ENCODE measurements around the gene ABCD3.
"Not testable (repeated sequence)": the region's sequence is repeated elsewhere in the genome, so short reads cannot be mapped to it uniquely, and the experiment has no call there.

ABCD3 gene

DNA sequence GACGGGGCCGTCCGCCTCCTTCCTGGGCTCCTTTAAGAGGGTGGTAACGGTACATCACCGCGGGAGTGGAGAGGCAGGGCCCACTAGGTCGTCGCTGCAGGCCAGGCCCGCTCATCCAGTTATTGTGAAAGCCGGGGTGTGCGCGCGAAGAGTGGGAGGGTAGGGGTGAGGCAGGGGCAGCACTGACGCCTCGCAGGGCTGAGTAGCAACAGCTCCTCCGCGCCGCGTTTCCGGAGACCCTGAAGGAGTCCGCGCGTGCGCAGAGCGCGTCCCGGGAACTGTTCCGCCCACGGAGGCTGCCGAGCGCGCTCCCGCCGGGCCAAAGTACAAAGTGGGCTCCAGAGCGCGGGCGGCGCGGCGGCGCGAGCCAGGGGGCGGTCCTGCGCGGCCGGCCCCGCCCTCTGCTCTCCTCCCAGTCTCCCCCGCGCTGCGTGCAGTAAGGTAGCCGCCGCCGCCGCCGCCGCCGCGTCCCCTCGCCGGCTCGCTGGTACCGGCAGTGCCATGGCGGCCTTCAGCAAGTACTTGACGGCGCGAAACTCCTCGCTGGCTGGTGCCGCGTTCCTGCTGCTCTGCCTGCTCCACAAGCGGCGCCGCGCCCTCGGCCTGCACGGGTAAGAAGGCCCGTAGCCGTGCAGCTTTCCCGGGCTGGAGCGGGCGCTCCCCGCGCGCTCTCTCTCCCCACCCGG, at the start of gene ABCD3:
TSS of gene ABCD3 (plus strand) at position 412 of the 686 bp plus-strand sequence. CDS start at position 502, 90 bp downstream.
- DNase-seq (ENCODE audit: low read depth) = peak; percentile 95

DNA sequence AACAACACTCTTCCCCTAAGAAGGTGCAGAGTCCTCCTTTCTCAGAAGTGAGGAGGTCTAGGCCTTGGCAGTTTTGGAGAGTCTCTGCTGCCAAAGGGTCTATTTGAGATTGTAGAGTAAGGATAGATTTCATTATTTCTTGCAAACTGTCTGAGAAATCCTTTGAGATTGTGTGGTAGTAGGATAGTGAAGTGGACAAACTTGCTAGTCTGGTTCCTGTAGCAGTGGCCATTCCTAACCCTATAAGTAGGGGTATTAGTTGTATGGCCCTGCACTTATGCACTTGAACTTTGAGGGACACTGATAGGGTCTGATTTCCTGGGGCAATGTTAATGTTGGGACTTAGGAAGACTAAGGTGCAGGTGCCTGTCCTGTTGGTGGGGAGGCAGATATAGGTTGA, 45.4 kb upstream of the ABCD3 start:
- not testable (repeated sequence) for DNase-seq (ENCODE audit: low read depth)

DNA sequence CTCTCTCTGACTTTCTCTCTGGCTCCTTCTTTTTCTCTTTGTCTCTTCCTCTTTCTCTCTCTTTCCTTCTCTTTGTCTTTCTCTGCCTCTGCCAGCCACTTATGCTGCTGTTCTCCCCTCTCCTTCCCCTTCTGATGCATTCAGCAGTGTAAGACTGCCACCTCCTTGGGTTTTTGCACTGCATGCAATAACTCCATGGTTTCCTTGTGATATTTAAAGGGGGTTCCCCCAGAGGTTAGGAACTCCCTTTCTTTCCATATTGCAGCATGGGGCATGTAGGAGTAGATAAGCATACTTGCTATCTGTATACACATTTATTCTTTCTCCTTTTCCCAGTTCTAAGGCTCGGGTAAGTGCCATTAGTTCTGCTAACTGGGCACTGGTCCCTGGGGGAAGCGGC, 44.9 kb upstream of the ABCD3 start:
- DNase-seq (ENCODE audit: low read depth) = not testable (repeated sequence)

DNA sequence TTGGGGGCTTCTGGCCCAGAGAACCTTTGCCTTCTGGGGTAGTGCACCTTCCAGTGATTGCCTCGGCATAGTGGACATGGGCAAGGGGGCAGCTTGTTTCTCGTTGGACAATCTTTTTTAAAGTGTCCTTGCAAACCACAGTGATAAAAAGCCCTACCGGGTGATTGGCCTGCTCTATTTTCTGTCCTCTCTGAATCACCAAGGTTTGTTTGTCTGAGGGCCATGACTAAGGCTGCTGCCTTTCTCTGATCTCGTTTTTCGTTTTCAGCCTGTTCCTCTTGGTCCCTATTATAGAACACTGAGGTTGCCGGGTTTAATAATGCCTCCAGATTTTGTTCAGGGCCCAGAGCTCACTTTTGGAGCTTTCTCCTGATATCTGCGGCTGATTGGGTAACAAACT, 42.5 kb upstream of the ABCD3 start:
- not testable (repeated sequence) for DNase-seq (ENCODE audit: low read depth)

DNA sequence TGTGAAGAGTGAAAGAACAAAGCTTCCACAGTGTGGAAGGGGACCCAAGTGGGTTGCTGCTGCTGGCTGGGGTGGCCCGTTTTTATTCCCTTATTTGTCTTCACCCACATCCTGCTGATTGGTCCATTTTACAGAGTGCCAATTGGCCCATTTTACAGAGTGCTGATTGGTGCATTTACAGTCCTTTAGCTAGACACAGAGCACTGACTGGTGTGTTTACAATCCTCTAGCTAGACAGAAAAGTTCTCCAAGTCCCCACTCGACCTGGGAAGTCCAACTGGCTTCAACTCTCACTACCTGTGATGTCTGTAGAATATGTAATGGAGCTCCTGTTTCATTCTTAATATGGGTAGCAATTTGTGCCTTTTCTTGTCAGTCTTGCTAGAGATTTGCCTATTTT, 39.7 kb upstream of the ABCD3 start:
- DNase-seq (ENCODE audit: low read depth) = not testable (repeated sequence)

DNA sequence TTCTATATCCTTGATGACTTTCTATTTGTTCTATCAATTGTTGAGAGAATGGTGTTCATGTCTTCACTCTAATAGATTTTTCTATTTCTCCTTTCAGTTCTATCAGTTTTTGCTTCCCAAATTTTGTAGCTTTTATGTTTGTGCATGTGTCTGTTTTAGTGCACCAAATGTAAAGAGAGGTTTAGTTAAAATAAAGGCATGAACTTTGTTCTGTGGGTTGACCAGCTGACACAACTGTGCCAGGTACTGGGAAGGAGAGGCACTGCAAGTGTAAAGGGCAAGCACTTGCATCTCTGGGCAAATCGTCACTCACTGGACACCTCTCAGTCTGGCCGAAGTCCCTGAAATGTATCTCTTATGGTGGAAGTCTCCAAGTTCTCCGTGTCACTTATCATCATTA, 38.6 kb upstream of the ABCD3 start:
- no peak for DNase-seq (ENCODE audit: low read depth)

DNA sequence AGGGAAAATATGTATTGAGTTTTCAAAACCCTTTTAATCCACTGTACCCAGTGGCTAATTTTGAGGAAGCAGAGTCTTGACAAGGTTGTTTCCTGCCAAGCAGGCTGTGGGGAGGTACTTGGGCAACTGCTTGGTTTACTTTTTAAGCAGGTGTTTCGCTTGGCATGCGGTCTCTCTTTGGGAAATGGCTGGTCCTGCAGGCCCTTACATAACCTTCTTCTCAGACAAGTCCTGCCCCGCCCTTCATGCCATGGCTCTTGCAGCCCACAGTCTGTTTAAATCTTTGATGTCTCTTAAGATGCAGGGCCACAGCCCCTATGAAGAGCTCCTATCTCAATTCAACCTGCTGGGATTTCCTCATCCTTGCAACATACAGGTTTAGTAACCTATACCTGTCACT, 36.0 kb upstream of the ABCD3 start:
- DNase-seq (ENCODE audit: low read depth) = no peak

DNA sequence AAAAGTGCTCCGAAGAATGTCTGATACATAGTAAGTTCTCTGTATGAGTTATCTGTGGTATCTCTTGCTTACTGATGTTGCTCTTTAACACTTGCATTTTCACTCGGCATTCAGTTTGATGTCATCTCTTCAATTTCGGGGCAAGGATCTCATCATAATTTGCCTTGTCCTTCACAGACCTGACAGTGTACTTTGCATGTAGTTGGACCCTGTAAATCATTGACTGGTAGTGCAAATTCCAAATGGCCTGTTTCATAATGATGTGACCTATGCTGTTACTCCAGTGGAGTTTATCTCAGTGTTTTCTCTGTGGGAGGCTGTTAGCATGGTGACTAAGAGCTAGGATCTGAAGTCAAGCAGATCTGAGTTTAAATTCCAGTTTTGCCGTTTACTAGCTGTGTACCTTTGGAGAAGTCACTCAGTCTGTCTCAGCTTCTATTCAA, 34.2 kb upstream of the ABCD3 start:
- no peak for DNase-seq (ENCODE audit: low read depth)

DNA sequence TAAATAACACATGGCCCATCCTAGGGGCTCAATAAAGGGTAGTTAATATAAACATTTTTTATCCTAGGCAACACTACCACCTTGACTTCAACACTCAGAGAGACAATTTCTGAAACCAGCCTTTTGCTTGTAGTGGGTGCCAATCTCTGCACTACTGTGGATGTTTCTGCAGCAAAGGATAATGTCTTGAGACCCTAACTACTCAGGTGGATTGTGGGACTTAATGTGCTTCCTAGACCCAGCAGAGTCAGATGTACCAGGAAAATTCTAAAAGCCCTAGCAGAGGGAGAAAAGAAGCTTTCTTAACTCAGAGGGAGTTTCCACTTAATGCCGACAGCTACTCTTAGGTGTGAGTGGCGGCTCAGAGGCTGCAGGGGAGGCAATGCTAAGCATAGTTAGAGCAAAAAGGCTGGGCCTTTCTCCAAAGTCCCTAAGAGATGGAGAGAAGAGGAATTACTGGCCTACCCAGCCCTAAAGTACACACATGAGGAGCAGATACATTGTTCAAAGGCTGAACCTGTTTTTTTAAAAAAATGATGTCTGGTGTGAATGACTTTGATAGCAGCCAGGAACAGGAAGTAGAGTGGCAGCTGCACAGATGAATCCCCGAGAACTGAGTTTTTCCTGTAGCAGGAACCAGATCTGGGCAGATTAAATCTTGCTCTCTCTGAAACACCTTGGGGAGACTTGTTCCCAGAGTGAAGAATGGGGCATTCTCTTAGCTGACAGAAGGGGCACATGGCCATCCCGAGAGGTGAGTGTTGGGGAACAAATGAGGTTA, 33.5 kb upstream of the ABCD3 start:
- no peak for DNase-seq (ENCODE audit: low read depth)

DNA sequence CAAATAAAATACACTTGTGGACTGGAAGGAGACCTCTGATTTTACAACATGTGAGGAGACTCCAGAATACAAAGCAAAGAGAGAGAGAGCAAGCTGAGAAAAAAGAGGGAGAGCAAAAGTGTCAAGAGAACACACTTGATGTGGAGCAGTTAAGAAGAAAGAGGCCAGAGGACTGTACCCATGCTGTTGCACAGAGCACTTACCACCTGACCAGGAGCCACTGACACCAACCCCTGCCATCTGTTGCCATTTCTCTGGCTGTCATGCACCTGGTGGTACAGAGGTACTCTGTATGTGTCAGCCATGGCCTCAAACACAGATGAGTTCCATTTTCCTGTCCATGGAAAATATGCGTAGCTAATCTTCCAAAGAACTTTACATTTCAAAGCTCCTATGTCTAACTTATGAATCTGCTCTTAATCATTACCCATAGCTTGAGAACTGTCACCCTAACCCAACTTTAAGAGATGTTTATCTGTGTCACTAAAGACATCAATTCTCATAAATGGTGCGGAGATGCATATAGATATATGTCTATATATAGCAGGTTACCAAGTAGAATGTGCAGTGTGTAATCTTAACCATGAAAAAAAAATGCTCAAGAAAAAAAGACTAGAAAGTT, 32.8 kb upstream of the ABCD3 start:
- DNase-seq (ENCODE audit: low read depth) = no peak

DNA sequence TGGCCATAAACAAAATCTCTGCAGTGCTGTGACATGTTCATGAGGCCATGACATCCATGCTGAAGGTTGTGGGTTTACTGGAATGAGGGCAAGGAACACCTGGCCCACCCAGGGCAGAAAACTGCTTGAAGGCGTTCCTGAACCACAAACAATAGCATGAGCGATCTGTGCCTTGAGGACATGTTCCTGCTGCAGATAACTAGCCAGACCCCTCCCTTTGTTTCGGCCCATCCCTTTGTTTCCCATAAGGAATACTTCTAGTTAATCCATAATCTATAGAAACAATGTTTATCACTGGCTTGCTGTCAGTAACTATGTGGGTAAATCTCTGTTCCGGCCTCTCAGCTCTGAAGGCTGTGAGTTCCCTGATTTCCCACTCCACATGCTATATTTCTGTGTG, 28.9 kb upstream of the ABCD3 start:
- no peak for DNase-seq (ENCODE audit: low read depth)

DNA sequence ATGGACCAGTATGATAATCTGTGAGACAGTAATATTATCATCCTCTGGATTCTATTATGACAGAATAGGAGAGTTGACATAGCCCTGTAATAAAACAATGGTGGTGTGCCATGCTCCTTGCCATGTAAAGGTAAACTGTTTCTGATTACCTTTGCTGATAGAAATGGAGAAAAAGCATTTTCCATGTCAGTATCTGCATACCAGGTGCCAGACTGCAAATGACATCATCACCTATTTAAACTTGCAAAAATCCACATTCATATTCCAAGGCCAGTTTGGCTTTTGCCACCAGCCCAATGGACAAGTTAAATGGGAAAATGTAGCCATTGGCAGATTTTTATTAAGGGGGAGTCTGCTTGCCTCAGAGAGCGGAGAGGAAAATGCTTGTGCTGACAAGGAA, 23.9 kb upstream of the ABCD3 start:
- no peak for DNase-seq (ENCODE audit: low read depth)

DNA sequence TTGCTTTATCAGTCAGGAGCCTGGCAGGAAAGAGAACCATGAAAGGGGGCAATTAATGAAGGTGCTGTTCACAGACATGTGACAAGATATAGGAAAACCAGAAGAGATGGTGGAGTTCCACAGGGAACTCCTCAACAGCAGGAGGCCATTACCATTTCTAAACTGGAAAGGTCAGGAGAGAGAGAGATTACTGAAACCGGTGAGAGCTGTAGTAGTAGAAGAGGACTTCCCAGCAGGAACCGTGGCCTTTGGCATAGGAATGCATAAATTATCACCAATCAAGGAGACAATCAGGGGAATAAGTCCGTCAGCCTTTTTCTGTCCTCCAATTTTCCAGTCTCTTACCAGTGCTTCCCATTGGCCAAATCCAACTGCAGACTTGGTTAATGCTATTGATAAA, 23.0 kb upstream of the ABCD3 start:
- no peak for DNase-seq (ENCODE audit: low read depth)

DNA sequence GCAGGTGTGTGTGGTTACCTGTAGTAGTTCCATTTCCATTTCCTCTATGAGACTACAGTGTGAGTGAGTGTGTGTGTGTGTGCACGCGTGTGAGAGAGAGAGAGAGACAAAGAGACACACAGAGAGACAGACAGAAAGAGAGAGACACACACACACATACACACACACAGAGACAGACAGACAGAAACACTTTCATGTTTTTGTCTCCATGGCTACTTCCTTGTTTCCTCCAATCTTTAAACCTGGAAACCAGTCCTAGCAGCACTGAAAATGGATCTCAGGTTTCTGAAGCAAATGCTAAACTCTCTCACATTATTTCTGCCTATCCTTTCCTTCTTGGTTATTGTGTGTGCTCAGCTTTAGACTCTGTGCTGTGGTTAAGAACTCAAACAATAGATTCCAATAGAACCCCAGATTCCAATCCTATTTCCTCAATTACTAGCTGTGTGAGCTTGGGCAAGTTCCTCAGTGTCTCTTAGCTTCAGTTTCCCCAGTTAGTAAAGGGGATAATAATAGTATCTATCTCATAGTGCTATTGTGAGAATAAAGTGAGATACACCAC, 22.4 kb upstream of the ABCD3 start:
- no peak for DNase-seq (ENCODE audit: low read depth)

DNA sequence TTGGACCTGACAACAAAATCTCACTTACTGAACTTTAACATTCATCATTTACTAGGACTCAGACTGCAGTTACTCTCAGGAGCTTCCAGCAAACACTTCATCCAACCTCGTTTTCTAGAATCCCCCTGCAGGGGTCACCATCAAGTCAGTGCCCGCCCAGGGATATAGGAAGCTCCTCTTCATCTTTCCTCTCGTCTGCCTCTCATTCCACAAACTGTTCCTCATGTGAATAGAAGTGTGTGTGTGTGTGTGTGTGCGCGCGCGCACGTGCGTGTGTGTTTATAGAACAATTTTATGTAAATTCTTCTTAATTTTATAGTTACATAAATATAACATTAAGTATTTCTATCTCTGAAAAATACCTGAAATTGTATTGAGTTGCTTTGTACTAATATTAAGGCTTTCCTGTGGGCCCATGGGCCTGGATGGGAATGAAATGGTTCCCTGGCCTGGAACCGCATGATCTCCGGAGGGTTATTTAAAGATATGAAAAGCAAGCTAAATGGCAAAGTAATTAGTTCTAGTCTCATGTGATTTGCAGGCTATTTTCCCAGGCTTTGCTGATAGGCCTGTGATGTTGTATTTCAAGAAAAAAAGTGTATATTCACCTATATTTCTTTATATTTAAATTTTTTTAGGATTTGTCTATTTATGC, 21.7 kb upstream of the ABCD3 start:
- no peak for DNase-seq (ENCODE audit: low read depth)

DNA sequence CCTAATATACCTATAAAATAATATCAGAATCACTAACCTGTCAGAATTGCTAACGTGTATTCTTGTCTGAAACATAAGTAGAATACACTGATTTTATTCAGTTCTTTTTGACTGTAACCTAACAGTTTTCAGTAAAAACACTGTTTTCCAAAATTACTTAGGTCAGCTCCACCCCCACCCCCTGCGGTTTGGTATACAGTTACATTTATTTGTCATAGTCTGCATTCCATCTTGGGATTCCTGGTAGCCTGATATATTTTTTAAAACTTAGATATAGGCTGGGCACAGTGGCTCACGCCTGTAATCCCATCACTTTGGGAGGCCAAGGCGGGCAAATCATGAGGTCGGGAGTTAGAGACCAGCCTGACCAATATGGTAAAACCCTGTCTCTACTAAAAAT, 19.8 kb upstream of the ABCD3 start:
- no peak for DNase-seq (ENCODE audit: low read depth)

DNA sequence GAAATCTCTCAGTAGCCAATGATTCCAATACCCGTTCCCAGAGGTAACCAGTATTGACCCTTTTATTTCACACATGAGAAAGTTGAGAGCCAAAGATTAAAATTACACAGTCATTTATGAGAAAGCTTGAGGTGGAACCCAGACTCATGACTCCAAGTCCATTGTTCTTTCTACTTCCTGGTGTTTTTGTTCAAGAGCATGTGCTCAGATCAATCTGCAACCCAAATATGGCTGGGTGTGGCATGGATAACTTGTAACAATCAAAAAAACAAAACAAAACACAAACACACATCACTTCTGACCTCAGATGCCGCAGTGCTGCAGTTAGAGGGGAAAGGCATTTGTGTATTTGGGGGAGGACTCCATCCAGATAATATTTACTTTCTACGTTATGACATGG, 18.7 kb upstream of the ABCD3 start:
- DNase-seq (ENCODE audit: low read depth) = no peak

DNA sequence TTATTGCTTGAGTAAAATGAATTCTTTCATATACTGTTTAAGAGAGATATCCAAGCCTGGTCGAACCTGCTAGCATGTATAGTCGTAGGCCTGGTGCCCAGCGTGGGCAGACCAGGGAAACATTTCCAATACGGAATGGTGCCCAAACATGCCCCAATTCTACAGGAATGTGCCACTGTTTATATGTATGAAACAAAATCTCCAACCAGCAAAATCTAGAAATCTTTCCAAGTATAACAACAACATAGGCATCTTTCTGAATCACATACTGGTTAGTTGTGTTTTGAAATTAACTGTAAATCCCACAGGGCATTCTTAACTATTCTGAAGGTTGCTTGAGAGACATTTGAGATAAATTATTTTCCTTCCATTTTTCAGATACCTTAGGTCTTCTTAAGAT, 17.0 kb upstream of the ABCD3 start:
- DNase-seq (ENCODE audit: low read depth) = no peak

DNA sequence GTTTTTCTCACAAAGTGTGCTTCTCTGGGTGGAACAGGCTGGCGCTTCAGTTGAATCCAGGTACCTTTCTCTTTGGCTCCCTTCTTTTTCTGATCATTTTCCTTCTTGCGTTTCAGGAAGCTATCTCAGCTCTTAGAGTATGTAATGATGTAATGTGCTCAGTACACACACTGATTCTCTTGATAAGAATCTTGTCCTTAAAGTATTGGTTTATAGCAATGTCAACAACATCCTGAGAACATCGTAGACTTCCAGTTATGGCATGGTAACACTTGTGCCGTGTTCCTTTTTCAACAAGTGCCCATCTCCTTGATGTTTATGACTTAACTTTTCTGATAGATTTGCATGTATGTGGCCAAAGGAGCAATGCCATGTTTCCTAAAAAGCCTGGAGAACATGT, 11.7 kb upstream of the ABCD3 start:
- DNase-seq (ENCODE audit: low read depth) = no peak

DNA sequence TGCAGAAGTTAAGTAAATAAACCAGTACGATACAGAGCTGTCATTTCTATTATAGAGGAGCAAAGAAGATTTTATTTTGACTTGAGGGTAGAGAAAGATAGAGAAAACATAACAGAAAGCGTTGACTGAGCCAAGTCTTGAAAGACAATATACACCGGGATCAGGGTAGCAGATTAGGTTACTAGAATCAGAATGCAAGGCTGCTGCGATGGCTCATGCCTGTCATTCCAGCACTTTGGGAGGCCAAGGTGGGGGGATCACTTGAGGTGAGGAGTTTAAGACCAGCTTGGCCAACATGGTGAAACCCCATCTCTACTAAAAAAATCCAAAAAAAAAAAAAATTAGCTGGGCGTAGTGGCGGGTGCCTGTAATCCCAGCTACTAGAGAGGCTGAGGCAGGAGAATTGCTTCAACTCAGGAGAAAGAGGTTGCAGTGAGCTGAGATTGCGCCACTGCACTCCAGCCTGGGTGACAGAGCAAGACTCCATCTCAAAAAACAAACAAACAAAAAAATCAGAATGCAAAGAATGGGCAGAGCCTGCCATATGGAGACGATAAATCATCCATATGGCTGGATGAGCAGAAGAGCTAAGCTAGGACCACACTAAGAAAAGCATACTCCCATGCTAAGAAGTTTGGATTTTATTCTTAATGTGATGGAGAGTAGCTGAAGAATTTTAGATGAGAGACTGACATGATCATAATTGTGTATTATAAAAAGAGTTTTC, 9.9 kb upstream of the ABCD3 start:
- no peak for DNase-seq (ENCODE audit: low read depth)

DNA sequence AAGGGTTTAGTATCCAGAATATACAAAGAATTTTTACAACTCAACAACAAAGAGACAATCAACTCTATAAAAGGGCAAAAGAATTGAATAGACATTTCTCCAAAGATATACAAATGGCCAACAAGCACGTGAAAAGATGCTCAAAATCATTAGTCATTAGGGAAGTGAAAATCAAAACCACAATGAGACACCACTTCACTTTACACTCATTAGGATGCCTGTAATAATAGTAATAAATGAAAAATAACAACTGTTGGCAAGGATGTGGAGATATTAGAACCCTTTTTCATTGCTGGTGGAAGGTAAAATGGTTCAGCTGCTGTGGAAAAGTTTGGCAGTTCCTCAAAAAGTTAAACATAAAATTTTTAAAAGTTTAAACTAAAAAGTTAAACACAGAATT, 7.0 kb upstream of the ABCD3 start:
- DNase-seq (ENCODE audit: low read depth) = no peak

DNA sequence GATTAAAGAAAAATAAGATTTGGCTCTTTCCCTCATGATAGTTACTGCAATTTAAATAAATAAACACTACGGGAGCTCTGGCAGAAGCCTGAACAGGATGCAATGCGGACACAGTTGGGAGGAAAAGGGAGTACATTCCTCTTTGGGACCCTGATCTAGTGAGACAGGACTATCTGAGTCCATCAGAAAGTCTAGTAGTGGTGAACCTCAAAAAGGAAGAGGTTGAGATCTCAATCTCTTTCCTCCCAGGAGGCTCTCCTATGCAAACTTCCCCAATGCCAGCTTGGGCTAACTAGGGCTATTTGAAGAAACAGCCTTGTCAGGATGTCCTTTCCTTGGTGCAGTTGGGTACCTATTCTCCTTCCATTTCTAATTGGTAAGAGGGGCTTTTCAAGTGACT, 4.9 kb upstream of the ABCD3 start:
- DNase-seq (ENCODE audit: low read depth) = no peak

Data from activated gamma-delta T cell treated with anti-CD3 and anti-CD28 coated beads, Interleukin-2, amount 50 U/mL, for 16 hours (primary cell).